DMS79 treated with DMSO at 0.1 percent for 48 hours (cell line): ENCODE measurements around the gene CCDC116.
"Not testable (repeated sequence)": the region's sequence is repeated elsewhere in the genome, so short reads cannot be mapped to it uniquely, and the experiment has no call there.

ENCODE experiments used
- DNase-seq: peaks from one replicate; lab custom pipeline; 2025; lab: John Stamatoyannopoulos, UW

Gene CCDC116

DNA sequence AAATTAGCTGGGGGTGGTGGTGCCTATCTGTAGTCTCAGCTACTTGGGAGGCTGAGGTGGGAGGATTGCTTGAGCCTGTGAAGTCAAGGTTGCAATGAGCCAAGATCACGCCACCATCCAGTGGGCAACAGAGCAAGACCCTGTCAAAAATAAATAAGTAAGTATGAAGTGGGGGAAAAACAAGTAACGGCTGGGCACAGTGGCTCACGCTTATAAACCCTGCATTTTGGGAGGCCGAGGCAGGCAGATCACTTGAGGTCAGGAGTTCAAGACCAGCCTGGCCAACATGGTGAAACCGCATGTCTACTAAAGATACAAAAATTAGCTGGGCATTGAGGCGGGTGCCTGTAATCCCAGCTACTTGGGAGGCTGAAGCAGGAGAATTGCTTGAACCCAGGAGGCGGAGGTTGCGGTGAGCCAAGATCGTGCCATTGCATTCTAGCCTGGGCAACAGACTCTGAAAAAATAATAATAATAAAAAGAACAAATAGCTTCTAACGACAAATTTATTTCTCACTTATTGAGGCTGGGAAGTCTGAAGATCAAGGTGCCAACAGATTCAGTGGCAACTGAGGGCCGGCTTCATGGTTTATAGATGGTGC is 22.9 kb upstream of the CCDC116 start:
- not testable (repeated sequence) for DNase-seq

DNA sequence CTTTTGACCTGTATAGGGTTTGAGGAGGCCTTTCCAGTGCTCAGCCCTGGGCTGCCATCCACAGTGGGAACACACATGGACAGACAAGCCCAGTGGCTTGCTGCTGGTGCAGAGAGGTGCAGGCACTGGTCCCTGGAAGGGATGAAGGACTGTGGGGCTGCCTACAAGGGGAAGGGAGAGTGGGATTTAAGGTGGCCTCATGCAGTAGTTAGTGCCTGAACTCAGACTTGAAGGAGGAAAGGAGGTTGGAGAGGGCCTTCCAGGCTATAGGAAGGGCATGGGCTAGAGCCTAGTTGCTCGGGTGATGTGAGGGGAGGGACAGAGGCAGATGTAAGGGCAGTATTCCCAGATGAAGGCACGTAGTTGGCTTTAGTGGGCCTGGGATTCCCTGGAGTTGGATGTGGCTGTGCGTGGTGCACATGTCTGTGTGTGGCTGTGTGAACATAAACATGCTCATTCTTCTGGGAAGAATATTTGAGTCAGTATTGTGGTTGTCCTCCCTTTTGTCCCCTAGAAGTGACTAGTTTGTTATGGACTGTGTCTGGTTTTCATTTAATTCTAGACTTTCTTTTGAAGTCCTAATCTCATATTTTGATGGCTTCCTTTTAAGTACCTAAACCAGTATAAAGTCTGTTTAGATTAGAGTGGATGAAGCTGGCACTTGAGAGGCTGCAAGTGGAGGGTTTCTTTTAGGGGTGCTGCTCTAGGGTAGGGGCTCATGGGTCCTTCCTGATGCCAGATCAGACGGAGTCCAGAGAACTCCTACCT is 21.2 kb upstream of the CCDC116 start:
- no peak for DNase-seq

DNA sequence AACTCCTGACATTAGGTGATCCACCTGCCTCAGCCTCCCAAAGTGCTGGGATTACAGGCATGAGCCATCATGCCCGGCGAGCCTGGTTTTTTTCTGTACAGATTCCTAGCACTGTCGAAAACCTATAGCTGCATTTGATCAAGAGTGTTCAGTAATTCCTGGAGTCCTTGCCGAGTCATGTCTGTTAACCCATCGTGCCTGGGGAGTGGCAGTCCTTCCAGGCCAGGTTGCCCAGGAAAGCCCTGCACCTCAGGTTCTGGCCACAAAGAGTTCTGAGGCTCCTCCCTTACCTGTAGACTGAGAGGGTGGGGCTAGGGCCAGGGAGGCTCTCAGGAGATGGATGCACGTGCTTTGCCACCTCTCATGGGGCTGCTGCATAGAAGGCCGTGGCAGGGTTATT is 19.7 kb upstream of the CCDC116 start:
- no peak for DNase-seq

DNA sequence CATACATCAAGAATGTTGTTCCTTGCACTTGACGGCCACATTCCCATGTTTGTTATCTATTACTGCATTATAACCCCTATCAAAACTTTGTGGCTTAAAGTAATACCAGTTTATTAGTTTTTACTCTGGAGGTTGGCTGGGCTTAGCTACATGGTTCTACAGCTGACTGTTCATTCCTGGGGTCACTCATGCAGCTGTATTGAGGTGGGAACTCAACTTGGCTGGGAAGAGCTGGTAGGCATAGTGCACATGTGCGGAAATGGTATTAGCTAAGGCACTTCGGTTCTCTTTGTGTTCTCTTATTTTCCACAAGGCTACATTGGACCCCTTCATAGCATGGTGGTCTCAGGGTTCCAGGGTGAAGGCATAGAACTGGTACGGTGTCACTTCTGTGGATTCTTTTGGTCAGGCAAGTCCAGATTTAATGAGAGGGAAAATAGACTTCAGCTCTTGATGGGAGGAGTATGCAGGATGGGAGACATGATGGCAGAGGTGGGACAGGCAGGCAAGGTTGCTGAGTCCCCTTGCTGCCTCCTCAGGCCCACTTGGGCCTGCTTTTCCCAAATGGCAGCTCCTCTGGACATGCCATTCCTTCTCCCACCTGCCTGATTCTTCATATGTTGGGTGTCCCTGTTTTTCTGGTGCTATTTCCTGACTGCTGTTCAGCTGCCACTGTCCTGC is 18.9 kb upstream of the CCDC116 start:
- no peak for DNase-seq

DNA sequence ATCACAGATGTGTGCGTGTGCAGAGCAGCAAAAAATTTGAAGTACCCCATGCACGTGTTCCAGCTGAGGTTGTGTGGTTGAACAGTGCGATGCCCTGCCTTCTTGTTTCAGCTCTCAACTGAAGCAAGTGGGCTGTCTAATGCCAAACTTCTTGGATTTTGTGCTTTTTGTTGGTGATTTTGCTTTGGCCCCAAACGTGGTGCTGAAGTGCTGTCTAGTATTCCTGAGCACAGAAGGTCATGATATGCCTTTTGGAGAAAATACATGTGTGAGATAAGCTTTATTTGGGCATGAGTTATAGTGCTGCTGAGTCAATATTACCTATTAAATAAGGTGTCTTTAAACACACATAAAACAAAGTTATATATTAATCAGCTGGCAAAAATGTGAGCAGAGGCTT is 16.8 kb upstream of the CCDC116 start:
- DNase-seq = no peak

DNA sequence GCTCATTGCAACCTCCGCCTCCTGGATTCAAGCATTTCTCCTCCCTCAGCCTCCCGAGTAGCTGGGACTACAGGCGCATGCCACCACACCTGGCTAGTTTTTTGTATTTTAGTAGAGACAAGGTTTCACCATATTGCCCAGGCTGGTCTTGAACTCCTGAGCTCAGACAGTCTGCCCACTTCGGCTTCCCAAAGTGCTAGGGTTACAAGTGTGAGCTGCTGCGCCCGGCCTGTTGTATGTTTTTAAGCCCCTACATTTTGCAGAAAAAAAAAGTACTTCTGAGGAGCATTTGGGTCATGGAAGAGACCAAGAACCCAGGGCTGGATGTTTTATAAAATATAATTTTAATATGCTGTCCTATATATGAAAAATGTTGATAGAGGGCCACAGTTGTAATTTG is 15.2 kb upstream of the CCDC116 start:
- DNase-seq = not testable (repeated sequence)

DNA sequence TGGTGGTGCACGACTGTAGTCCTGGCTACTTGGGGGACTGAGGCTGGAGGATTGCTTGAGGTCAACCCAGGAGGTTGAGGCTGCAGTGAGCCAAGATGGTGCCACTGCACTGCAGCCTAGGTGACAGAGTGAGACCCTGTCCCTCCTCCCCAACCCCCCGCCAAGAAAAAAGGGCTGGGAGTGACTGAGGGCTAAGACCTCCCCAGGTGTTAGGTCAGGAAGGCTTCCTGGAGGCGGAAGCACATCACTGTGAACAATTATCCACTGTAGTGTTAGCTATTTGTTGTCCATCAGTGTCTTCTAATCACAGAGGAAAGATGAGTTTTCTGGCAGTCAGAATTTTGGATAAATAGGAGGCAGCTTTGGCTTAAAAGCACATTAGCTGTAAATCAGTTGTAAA is 11.5 kb upstream of the CCDC116 start:
- no peak for DNase-seq

DNA sequence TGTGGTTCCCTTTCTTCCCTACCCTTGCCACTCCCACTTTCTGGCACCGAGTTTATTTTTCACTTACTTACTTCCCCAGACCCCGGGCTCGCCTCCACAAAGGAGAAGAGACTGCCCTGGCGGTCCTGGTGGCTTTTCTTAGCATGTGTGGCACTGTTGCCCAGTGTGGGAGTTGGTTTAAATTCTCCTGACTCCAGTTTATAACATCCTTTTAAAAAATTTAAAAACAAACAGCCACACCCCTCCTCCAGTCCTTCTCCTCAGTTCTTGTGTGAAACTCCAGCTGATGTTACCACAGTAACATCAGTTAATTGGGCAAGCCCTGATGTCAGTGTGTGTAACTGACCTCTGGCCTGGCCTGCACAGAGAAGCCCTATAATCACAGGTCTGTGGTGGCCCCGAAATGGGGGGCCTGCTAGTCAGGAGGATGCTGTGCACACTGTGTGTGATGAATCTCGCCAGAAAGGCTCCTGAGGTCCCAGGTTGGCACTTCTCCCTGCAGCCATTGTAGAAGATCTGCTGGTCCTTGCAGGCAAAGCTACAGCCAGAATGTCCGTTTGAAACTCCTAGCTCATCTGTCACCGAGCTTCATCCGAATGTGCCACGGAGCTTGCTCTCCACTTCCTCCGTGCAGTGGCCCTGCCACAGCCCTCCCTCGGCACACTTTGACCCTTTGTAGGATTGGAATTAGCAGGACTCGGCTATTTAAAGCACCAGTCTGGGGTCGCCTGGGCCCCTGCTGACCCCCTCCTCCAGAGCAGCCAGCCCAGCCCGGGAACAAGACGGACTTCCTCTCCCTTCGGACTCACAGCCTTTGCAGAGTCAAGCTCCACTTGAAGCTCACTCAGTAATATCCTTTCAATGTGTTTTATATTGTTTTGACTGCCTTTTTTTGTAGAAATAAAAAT is 10.3 kb upstream of the CCDC116 start:
- DNase-seq = no peak

DNA sequence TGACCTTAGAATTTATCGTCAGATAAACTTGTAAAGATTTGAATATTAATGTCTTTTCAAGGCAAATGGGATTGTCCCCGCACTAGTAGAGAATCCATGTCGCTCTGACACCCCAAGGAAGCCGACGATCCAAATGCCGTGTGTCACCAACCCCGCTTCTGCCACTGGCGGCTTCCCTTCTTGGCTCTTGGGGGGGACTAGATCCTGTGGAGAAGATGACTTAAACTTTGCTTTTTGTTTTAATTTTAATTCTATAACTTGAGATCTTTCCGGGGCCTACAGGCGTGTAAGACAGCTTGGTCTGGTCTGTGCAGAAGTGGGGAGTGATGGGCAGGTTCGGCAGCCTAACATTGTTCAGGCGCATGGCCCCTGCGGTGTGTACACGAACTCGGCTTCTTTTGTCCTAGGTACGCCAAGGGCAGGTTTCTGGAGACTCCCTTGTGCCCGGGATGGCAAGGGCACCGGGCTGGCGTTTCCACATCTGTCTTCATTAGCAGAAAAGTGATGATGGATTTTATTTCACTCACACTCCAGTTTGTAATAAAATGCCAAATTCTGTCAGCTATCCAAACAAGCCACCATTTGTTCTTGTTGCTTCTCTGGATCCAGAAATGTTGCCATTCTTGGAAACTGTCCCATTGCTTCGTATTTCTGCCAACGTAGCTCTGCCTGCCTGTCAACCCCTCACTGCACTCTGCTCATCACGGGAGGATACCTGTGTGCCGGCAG is 9.5 kb upstream of the CCDC116 start:
- no peak for DNase-seq

DNA sequence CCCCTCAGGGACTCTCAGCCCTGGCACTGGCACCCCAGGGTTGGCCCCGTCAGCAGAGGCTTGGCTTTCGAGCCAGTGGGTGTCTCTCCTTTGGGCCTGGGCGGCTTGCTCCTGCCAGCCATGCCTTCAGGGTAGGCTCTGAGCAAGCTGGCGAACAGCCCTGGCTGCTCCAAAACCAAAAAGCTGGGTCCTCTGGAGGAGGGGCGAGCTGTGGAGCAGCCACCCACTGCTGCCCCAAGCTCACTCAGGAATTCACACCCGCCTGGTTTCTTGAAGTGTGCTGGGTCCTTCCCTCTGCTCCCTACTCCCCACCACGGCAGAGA is 9.0 kb upstream of the CCDC116 start:
- no peak for DNase-seq

DNA sequence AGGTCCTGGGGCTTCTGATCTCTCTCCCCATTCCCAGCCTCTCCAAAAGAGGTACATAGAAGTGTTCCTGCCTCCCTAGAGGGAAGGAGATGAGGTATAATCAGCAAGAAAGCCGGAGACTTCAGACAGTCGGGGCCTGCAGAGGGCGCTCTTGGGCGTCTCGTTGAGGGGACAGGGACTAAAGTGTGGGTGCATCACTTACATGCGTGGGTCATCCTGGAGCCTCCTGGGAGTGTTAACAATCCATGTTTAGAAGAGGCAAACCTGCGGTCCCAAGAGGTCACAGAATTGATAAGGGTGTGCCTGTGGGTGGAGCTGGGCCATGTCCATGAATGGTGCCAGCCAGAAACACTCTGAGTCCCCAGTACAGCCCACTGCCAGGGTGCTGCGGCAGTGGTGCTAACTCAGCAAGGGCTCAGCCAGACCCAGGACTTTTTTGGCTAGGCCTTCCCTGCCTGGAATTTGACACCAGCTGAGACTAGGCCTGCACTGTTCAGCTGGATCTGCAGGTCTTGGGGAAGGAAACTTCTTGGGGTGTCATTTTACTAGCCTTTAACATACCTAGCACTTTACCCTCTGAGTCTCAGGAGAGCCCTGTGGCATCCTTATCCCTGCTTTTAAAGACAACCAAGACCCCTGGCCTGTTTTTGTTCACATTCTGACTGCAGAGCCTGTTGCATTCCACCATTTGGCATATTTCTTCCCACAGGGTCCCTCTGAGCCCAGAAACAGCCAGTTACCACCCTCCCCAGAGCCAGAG is 8.3 kb upstream of the CCDC116 start:
- DNase-seq = no peak

DNA sequence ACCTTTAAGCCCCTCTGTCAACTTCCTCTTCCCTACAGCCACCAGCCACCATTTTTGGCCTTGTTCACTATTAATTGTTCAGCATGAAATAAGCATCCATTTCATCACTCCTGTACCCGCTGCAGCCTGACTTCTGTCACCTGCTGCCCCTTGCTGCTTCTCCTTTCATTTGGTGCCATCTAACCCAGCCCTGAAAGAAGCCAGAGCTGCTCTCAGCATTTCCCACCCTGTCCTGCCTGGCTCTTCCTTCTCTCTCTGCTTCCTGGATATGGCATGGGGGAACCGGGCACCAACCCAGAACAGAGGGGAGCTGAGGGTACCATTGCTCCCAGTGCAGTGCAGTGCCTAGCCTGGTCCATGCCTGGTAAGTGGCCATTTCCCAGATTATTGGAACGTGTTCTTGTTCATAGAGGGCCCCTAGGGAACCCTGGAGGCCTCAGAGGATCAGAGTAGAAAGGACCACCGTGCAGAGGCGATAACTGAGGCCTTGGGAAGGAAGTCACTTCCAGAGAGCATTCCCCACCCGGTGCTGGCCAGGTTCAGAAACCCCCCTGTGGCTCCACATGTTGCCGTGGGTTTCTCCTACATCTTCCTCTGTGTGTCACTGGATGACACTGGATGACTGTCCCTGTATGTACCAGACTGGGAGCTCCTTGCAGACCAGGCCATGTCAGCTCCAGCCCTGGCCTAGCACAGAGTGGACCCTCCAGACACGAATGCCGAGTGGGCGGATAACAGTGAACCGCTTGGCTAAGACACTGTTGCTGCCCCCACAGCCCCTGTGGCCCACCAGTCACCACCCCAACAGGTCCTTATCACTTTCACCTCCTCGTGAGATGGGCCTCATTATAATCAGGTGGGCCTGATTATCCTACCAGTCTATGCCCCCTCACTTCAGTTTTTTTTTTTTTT is 7.4 kb upstream of the CCDC116 start:
- no peak for DNase-seq

DNA sequence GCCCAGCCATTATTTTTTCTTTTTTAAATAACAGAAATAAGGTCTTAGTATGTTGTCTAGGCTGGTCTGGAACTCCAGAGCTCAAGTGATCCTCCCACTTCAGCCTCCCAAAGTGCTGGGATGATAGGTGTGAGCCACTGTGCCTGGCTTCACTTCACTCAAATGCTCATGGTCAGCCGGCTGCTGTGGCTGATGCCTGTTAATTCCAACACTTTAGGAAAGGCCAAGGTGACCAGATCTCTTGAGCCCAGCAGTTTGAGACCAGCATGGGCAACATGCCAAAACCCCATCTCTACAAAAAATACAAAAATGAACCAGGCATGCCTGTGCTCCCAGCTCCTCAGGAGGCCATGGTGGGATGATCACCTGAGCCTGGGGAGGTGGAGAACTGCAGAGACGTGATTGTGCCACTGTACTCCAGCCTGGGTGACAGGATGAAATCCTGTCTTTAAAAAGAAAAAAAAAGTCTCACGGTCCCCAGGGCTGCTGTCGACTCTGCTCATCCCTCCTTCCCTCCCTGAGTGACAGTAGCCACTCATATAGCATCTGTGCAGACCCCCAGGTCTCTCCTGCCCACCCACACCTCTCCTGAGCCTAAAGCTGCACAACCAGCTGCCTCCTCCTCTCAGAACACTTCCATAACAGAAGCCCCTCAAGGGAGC is 6.4 kb upstream of the CCDC116 start:
- no peak for DNase-seq

DNA sequence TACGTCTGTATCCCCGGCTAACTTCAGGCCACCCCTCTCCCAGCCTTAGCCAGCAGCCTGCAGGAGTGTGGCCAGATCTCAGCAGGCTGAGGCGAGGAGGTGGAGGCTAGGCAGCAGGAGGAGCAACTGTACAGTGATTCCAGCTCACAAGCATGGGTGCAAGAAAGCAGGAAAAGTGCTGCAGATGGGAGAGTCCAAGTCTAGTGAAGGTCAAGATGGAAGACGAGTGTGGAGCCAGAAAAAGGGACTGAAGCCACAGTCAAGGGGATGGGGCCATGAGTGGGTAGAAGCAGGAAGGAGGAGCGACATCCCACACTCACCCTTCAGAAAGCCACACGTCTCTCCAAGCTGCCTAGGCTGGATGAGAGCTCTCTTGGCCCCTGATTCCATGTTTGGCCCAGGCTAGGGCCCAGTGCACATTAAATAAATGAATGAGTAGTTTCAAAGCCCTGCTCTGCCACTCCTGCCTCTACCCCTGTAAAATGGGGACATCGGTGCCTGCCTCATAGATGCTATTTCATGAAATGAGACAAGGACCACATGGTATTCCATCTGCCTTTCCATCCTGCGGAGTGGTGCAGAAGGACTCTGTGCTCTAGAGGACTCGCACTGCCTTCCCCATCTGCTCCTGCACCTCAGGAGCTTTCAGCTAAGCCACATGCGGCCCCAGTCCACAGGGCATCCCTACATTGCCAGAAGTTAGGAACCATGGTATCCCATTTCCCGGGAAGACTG is 5.7 kb upstream of the CCDC116 start:
- no peak for DNase-seq

DNA sequence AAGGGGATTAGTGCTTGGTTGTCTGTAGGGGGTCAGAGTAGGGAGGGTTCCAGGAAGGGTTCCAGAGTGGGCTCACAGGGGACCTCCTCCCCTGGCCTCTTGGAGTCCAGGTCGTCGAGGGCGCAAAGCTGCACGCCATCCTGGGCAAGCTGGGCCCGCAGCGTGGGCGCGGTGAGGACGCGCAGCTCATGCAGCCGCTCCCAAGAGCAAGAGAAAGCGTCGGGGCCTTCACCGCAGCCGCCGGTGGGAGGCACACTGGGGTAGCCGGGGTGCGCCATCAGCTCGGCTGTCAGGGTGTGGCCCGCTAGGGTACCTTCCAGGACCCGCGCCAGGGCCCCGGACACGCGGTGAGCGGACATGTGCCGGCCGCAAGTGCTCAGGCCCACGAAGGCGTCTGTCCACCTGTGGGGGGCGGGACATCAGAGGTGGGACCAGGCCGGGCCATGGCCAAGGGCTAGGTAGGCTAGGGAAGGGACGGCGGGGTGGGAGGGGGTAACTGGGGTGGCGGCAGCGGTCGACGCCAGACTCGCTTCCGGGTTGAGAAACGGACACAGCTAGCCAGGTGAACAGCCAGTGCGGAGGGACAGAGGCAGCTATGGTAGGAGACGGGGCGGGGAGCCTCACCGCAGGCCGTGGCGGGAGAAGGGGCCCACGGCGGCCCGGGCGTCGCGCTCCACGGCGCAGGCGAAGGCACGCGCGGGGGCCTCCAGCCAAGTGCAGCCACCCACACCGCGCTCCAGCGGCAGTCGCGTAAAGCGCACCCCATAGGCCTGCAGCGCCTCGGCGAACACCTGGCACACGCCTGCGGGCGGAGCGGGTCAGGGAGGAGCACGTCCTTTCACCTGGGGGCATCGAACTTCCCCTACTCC is 3.9 kb upstream of the CCDC116 start:
- DNase-seq = peak; percentile 18

DNA sequence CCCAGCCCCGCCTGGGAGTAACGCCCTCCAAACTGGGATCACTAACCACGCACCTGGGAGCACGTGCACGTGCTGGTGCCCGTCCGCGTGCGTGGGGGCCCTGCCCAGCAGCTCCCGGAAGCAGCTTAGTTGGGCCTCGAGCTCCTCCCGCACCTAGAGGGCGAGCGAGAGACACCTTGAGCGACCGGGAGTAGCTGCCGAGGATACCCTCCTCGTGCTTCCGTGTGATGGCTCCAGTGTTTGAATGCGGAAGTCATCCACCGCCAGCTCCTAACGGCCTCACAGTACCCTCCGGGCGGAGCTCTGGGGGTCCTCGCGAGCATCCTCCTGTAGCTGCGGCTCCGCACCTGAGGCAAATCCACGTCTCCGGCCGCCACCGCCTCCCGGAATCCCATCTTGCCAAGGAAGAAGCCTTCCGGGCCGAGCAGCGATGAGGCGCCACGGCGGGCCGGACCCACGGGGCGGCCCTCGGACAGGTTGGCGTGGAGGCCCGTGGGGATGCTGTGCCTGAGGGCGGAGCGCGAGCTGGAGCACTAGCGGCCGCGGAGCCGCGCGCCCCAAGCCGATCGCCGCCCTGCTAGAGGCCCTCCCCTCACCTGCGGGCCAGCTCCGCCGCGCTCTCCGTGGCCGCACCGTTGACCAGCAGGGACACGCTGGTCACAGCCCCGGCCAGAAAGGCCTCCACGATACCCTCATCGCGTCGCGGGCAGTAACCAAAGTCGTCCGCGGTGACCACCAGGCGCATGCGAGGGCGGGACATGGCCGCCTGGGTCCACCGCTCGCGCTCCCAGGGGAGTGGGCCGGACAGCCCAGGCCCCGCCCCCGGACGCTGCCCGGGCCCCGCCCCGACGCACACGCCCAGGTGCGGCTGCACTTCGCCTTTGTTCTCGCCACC is 3.1 kb upstream of the CCDC116 start, which contains the start of gene YDJC:
TSS of gene YDJC (minus strand) at position 768 of the 895 bp plus-strand sequence. CDS start at position 760, 8 bp downstream.
- peak; percentile 56 for DNase-seq
